PFSK-1 (cell line): ENCODE results near the gene GPR158.

Source experiments
- FOXP2 ChIP-seq: optimal IDR thresholded peaks from 2 replicates; pipeline ENCODE3; 2011; ENCODE audit warnings: borderline replicate concordance, control low read depth, inconsistent platforms; ENCODE audit not compliant: insufficient read depth; ENCODE audit errors: extremely low read length, extremely low read depth
- POLR2AphosphoS5 ChIP-seq: IDR thresholded peaks from 2 replicates; pipeline ENCODE4 v1.6.1; 2012; ENCODE audit warnings: low read depth, mild to moderate bottlenecking, control low read depth, low read length, moderate library complexity
- REST ChIP-seq, 2 experiments: IDR thresholded peaks; 2 replicates each; pipeline versions ENCODE4 v1.6.1 to v1.8.0; 2011 to 2012; ENCODE audit warnings: low read depth in 2 of 2, low read length in 2 of 2, control low read depth in 1 of 2, inconsistent platforms in 1 of 2, mild to moderate bottlenecking in 1 of 2, moderate library complexity in 1 of 2; ENCODE audit not compliant: insufficient read depth in 1 of 2
- SIN3A ChIP-seq: IDR thresholded peaks from 2 replicates; pipeline ENCODE4 v1.6.1; 2012; ENCODE audit warnings: mild to moderate bottlenecking, low read length, moderate library complexity, borderline replicate concordance; ENCODE audit not compliant: insufficient read depth
- TAF1 ChIP-seq: IDR thresholded peaks from 2 replicates; pipeline ENCODE4 v1.6.1; 2012; ENCODE audit warnings: low read length, control low read depth, borderline replicate concordance; ENCODE audit not compliant: insufficient read depth

GPR158 gene

DNA sequence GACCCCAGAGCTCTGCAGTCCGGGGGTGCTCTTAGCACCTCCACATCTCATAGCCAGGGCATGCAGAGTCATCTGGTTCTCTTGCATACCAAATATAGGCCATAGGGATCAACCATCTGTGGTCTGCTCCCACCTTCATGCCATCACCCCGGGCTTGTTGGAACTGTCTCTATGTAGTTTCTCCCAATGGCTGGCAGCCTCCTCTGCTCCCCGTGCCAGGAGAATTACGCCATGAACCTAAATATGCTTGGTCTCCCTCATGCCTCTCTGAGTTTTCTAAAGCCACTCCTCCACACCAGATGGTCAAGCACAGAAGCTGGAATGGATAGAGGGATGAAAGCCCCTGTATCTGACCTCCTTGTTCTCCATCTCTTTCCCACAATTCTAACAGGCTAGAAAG, 456.7 kb downstream of the GPR158 start:
- no peak for TF ChIP-seq SIN3A
- no peak for TF ChIP-seq FOXP2
- TF ChIP-seq REST (IDR thresholded peaks at IDR 0.05; ENCODE audit: insufficient read depth in 1 of 2, low read depth in 2 of 2, low read length in 2 of 2): no peak
- no peak for TF ChIP-seq POLR2AphosphoS5
- TF ChIP-seq TAF1: no peak

DNA sequence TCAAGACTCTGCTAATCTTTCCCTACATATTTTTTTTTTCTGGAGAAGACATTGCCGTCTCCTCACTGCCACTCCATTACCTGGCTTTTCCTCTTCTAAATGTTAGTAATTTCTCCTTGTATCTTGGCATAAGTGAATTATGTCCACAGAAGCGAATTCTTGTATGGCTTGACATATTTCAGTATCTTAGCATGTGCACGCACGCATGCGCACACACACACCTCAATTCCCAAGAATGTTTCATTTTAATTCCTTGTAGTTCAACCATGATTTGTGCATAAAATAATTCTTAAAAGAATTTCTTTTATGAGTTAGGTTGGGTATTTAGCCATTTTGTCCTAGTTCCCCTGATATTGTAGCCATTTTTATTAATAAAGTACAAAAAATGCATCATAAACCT, 458.0 kb downstream of the GPR158 start:
- TF ChIP-seq SIN3A: no peak
- TF ChIP-seq REST (IDR thresholded peaks at IDR 0.05; ENCODE audit: insufficient read depth in 1 of 2, low read depth in 2 of 2, low read length in 2 of 2): no peak
- TF ChIP-seq FOXP2: no peak
- TF ChIP-seq POLR2AphosphoS5: no peak
- TF ChIP-seq TAF1: no peak

DNA sequence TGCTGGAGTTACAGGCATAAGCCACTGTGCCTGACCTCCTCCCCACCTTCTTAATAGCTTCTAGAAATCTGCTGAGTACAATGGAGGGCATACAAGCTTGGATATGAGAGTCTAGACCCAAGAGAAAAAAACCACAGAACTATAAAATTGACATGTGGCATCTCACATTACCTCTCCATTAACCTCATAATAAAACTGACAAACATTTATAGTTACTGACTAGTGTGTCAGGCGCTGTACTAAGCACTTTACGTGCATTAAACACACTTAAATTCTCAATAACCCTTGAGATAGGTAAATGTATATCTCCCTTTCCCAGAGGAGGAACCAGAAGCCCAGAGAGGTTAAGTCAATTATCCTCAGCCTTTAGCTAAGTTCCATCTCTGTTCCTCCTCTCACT, 458.7 kb downstream of the GPR158 start:
- no peak for TF ChIP-seq POLR2AphosphoS5
- TF ChIP-seq TAF1: no peak
- no peak for TF ChIP-seq FOXP2
- TF ChIP-seq SIN3A: no peak
- TF ChIP-seq REST (IDR thresholded peaks at IDR 0.05; ENCODE audit: insufficient read depth in 1 of 2, low read depth in 2 of 2, low read length in 2 of 2): no peak

DNA sequence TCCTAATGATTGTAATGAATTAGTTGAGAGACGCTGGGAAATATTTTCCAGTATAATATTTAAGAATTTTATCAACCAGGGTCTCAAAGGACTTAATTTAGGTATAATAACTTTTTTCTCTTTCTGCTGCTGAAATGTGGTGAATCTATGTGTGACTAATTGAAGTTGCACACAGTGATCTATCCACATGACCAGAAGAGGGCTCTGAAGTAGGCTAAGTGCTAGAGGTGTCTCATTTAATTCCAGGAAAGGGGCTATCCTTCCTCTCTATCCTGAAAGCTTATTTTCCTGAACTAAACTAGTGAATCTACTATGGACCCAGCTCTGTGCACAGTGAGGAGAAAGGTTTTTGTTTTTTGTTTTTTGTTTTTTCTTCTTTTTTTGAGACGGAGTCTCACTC, 464.8 kb downstream of the GPR158 start:
- TF ChIP-seq SIN3A (no peak), REST (IDR thresholded peaks at IDR 0.05; ENCODE audit: insufficient read depth in 1 of 2, low read depth in 2 of 2, low read length in 2 of 2) (no peak), POLR2AphosphoS5 (no peak), TAF1 (no peak), FOXP2 (no peak)

GRCh38 chr10:25641595-25641994, 466.8 kb downstream of the GPR158 start:
- TF ChIP-seq FOXP2 (no peak), TAF1 (no peak), SIN3A (no peak), REST (IDR thresholded peaks at IDR 0.05; ENCODE audit: insufficient read depth in 1 of 2, low read depth in 2 of 2, low read length in 2 of 2) (no peak), POLR2AphosphoS5 (no peak)
